ENCODE measurements around the gene CAMSAP2. TPM values are rescaled to one million over a fixed set of nuclear protein-coding genes. Genes with fewer than 3 reads are reported as not detected.

Gene CAMSAP2
- polyA plus RNA-seq, 1 of the 3 experiments (the other 2 are of a cell fraction), result 5.5 TPM

DNA sequence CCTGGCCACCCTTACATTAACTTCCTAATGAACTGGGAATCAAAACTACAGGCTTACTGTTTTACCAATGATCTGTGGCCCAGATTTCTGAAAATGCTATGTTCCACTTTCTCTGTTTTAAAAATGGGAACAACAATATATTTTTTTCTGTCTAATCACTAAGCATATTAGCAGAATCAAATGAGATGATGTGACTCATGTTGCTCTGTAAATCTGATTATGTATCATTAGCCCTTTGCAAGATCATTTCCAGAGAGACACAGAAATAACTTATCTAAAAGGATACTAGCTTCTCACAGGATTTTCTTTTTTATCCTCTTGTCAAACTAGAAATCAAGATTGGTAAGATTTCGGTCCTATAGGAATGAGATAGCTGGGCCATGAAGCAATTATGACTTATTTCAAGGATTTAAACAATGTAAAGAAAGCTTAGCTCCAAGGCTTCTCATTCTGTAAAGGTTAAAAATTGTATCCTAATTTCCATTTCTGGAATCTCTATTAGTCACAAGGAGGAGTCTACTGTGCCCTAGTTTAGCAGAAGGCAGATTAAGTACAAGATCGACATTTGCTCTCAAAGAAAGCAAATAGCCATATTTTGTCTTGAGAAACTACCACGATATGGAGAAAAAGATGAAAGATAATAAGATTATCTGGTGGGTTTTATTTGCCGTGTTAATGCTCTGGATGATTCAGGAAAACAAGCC is 32.4 kb upstream of the CAMSAP2 start:
- DNase-seq, result peak; percentile 30
- H3K4me1 ChIP-seq (ENCODE audit: control insufficient read depth in 1 of 2, insufficient read depth in 2 of 2, low read depth in 1 of 2, low read length in 1 of 2), result peaks cover 2 to 7% of the 10 kb centered on the region in 2 experiments; a peak in 2 of 4 replicates
- no peak overlapping the region for H3K9ac ChIP-seq
- ChIA-PET POLR2A (interaction anchor here (1.1 kb wide), 1 partner anchor 36 kb away, joined by 3 read pairs; the partner anchor contains the start of gene DDX59), CTCF (no interaction called here)
- H3F3A ChIP-seq (replicated peaks; ENCODE audit: insufficient read depth), result peaks cover 8% of the 10 kb centered on the region
- peak overlapping the region; percentile 36 to 61; a peak in 3 of 4 replicates for H3K27ac ChIP-seq (ENCODE audit: low read depth in 2 of 2, low read length in 1 of 2)
- peak overlapping the region; percentile 35 for H2AFZ ChIP-seq (ENCODE audit: low read depth)
- H3K9me2 ChIP-seq, result no peaks in the 10 kb centered on the region
- H3K79me2 ChIP-seq (ENCODE audit: insufficient read depth), result no peaks in the 10 kb centered on the region
- 25% methylated on average over 4 of the region's 4 CpGs for WGBS (ENCODE audit: low lambda C conversion rate)
- no peaks in the 10 kb centered on the region for H3K9me3 ChIP-seq
- no peak overlapping the region for H3K4me3 ChIP-seq (ENCODE audit: low read depth in 2 of 2, low read length in 1 of 2)
- H3K4me2 ChIP-seq, result peak overlapping the region; percentile 35; the same call in 1 of the 2 replicates
- H3K36me3 ChIP-seq (replicated peaks in 1 of 2; ENCODE audit: control insufficient read depth in 1 of 2, insufficient read depth in 2 of 2, low read length in 1 of 2), result no peaks in the 10 kb centered on the region
- H3K27me3 ChIP-seq (ENCODE audit: insufficient read depth), result no peaks in the 10 kb centered on the region
- H4K20me1 ChIP-seq (ENCODE audit: insufficient read depth), result no peaks in the 10 kb centered on the region
- TF ChIP-seq RCOR1 (IDR thresholded peaks at IDR 0.05; ENCODE audit: low read length) (0 out of 2 replicates have a peak, but pooled peaks have one; percentile 7), NRF1 (IDR thresholded peaks at IDR 0.05; ENCODE audit: low read depth, low read length) (no peak), TCF12 (IDR thresholded peaks at IDR 0.05) (no peak), GABPA (IDR thresholded peaks at IDR 0.05; ENCODE audit: low read depth) (no peak), TAF1 (IDR thresholded peaks at IDR 0.05; ENCODE audit: borderline replicate concordance, low read depth, low read length) (no peak), GATA2 (CRISPR knock-in tag; IDR thresholded peaks at IDR 0.05) (0 out of 2 replicates have a peak, but pooled peaks have one; percentile 39), POLR2AphosphoS5 (IDR thresholded peaks at IDR 0.05; ENCODE audit: low read depth, low read length) (no peak), FOXJ3 (CRISPR knock-in tag; IDR thresholded peaks at IDR 0.05) (no peak), EZH2phosphoT487 (IDR thresholded peaks at IDR 0.05; ENCODE audit: borderline replicate concordance, low read depth) (no peak), MXI1 (IDR thresholded peaks at IDR 0.05; ENCODE audit: low read depth, low read length) (no peak), SMC3 (IDR thresholded peaks at IDR 0.05; ENCODE audit: low read depth, low read length) (no peak), EP300 (IDR thresholded peaks at IDR 0.05; ENCODE audit: borderline replicate concordance in 1 of 2, low read depth in 1 of 2, low read length in 1 of 2) (peak in 1 of 2 experiments; percentile 33; a peak in 1 of 4 replicates), ELF1 (IDR thresholded peaks at IDR 0.05) (no peak)
- TF ChIP-seq, protein P1, sequence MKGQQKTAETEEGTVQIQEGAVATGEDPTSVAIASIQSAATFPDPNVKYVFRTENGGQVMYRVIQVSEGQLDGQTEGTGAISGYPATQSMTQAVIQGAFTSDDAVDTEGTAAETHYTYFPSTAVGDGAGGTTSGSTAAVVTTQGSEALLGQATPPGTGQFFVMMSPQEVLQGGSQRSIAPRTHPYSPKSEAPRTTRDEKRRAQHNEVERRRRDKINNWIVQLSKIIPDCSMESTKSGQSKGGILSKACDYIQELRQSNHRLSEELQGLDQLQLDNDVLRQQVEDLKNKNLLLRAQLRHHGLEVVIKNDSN (IDR thresholded peaks at IDR 0.05; ENCODE audit: borderline replicate concordance, low read depth), result no peak
- TF ChIP-seq, protein P2, sequence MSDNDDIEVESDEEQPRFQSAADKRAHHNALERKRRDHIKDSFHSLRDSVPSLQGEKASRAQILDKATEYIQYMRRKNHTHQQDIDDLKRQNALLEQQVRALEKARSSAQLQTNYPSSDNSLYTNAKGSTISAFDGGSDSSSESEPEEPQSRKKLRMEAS (IDR thresholded peaks at IDR 0.05; ENCODE audit: low read depth), result no peak
- TF ChIP-seq, protein P3, sequence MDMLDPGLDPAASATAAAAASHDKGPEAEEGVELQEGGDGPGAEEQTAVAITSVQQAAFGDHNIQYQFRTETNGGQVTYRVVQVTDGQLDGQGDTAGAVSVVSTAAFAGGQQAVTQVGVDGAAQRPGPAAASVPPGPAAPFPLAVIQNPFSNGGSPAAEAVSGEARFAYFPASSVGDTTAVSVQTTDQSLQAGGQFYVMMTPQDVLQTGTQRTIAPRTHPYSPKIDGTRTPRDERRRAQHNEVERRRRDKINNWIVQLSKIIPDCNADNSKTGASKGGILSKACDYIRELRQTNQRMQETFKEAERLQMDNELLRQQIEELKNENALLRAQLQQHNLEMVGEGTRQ (IDR thresholded peaks at IDR 0.05; ENCODE audit: borderline replicate concordance, low read depth, low read length), result no peak
- TF ChIP-seq, protein P4, sequence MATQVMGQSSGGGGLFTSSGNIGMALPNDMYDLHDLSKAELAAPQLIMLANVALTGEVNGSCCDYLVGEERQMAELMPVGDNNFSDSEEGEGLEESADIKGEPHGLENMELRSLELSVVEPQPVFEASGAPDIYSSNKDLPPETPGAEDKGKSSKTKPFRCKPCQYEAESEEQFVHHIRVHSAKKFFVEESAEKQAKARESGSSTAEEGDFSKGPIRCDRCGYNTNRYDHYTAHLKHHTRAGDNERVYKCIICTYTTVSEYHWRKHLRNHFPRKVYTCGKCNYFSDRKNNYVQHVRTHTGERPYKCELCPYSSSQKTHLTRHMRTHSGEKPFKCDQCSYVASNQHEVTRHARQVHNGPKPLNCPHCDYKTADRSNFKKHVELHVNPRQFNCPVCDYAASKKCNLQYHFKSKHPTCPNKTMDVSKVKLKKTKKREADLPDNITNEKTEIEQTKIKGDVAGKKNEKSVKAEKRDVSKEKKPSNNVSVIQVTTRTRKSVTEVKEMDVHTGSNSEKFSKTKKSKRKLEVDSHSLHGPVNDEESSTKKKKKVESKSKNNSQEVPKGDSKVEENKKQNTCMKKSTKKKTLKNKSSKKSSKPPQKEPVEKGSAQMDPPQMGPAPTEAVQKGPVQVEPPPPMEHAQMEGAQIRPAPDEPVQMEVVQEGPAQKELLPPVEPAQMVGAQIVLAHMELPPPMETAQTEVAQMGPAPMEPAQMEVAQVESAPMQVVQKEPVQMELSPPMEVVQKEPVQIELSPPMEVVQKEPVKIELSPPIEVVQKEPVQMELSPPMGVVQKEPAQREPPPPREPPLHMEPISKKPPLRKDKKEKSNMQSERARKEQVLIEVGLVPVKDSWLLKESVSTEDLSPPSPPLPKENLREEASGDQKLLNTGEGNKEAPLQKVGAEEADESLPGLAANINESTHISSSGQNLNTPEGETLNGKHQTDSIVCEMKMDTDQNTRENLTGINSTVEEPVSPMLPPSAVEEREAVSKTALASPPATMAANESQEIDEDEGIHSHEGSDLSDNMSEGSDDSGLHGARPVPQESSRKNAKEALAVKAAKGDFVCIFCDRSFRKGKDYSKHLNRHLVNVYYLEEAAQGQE (IDR thresholded peaks at IDR 0.05; ENCODE audit: low read depth, low read length), result no peak
- TF ChIP-seq, protein P5, sequence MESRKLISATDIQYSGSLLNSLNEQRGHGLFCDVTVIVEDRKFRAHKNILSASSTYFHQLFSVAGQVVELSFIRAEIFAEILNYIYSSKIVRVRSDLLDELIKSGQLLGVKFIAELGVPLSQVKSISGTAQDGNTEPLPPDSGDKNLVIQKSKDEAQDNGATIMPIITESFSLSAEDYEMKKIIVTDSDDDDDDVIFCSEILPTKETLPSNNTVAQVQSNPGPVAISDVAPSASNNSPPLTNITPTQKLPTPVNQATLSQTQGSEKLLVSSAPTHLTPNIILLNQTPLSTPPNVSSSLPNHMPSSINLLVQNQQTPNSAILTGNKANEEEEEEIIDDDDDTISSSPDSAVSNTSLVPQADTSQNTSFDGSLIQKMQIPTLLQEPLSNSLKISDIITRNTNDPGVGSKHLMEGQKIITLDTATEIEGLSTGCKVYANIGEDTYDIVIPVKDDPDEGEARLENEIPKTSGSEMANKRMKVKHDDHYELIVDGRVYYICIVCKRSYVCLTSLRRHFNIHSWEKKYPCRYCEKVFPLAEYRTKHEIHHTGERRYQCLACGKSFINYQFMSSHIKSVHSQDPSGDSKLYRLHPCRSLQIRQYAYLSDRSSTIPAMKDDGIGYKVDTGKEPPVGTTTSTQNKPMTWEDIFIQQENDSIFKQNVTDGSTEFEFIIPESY (IDR thresholded peaks at IDR 0.05; ENCODE audit: borderline replicate concordance, low read depth), result no peak
